ENCODE data around the gene ANKRD10. TPM values are rescaled to one million over a fixed set of nuclear protein-coding genes. Genes with fewer than 3 reads are reported as not detected.
"Not testable (repeated sequence)": the region's sequence is repeated elsewhere in the genome, so short reads cannot be mapped to it uniquely, and the experiment has no call there.

Gene ANKRD10
- total RNA-seq, 1 experiment from 2014 or later: 159 TPM

DNA sequence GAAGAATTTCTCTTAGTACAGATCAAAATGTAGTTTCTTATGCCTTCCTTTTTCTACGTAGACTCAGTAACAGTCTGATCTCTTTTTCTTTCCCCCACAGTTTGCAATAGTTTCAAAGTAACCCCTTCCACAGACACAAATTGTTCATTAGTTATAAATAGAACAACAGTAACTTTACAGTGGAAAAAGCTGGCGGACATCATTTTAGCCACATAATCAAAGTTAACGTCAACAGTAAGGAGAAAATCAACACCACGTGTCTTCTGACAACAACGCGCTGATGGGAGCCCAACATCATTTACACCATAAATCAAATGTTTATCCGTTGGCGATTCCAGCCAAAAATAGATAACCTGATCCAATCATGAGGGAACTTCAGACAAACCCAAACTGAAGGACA lies 76.8 kb downstream of the ANKRD10 start:
- Mint-ChIP-seq H3K9me3 (peaks cover 6% of the 10 kb centered on the region in 2 experiments; a peak in 4 of 5 replicates), H3K4me1 (peaks cover 15% of the 10 kb centered on the region in 2 experiments), H3K4me3 (no peak overlapping the region), H3K36me3 (ENCODE audit: insufficient read depth in 1 of 3, low read depth in 3 of 3) (0 out of 7 replicates have a peak, but pooled peaks cover 0 to 6% (median 4%) of the 10 kb centered on the region in 3 experiments), H3K27ac (no peak overlapping the region), H3K27me3 (ENCODE audit: low read depth) (peaks cover 2% of the 10 kb centered on the region; the same call in 1 of the 2 replicates)
- no peak overlapping the region for H3K18ac ChIP-seq (ENCODE audit: insufficient read length, low read depth, low read length)
- no peak overlapping the region for H2BK120ac ChIP-seq (ENCODE audit: low read depth, low read length, poor library complexity, severe bottlenecking)
- H4K20me1 ChIP-seq (ENCODE audit: control insufficient read depth, insufficient read depth, insufficient read length): no peaks in the 10 kb centered on the region
- no CpG with 5 or more reads among the region's 8 CpGs for WGBS (ENCODE audit: extremely low coverage, insufficient read length, low lambda C conversion rate)
- H3K56ac ChIP-seq (ENCODE audit: insufficient read length, low read depth, low read length): no peak overlapping the region
- no peaks in the 10 kb centered on the region for H3K4me1 ChIP-seq (ENCODE audit: insufficient read depth, low read length)
- H4K8ac ChIP-seq (replicated peaks; ENCODE audit: insufficient read length, low read depth, low read length): no peak overlapping the region
- no peak overlapping the region for H2AFZ ChIP-seq (ENCODE audit: low read length)
- no peaks in the 10 kb centered on the region for H3K23me2 ChIP-seq (ENCODE audit: insufficient read length, low read depth, low read length, poor library complexity, severe bottlenecking)
- no peaks in the 10 kb centered on the region for H3K79me1 ChIP-seq (ENCODE audit: insufficient read depth, low read depth, low read length, poor library complexity, severe bottlenecking)
- no peak overlapping the region for H3K23ac ChIP-seq (ENCODE audit: insufficient read length, low read depth, low read length)
- H4K91ac ChIP-seq (ENCODE audit: insufficient read length, low read depth, low read length): no peak overlapping the region
- no peaks in the 10 kb centered on the region for H3K9me3 ChIP-seq (ENCODE audit: control insufficient read depth, low read depth, low read length)
- no peak overlapping the region for H4K5ac ChIP-seq (ENCODE audit: insufficient read length, low read depth, low read length)
- no peak overlapping the region for H2BK12ac ChIP-seq (ENCODE audit: insufficient read length, low read depth, low read length)
- no peak overlapping the region for H2BK5ac ChIP-seq (ENCODE audit: insufficient read length, low read length)
- TF ChIP-seq, protein P1, sequence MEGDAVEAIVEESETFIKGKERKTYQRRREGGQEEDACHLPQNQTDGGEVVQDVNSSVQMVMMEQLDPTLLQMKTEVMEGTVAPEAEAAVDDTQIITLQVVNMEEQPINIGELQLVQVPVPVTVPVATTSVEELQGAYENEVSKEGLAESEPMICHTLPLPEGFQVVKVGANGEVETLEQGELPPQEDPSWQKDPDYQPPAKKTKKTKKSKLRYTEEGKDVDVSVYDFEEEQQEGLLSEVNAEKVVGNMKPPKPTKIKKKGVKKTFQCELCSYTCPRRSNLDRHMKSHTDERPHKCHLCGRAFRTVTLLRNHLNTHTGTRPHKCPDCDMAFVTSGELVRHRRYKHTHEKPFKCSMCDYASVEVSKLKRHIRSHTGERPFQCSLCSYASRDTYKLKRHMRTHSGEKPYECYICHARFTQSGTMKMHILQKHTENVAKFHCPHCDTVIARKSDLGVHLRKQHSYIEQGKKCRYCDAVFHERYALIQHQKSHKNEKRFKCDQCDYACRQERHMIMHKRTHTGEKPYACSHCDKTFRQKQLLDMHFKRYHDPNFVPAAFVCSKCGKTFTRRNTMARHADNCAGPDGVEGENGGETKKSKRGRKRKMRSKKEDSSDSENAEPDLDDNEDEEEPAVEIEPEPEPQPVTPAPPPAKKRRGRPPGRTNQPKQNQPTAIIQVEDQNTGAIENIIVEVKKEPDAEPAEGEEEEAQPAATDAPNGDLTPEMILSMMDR (conservative IDR thresholded peaks at IDR 0.05): no peak
- H3K9ac ChIP-seq (ENCODE audit: extremely low read depth, insufficient read length, low read length): no peak overlapping the region
- H3T11ph ChIP-seq (ENCODE audit: low read length): no peak overlapping the region
- H3K27me3 ChIP-seq (ENCODE audit: insufficient read depth, low read length): no peaks in the 10 kb centered on the region
- H3K27ac ChIP-seq (ENCODE audit: insufficient read length, low read depth, low read length): no peak overlapping the region
- no peak overlapping the region for H2BK15ac ChIP-seq (ENCODE audit: low read depth, low read length)
- H3K4ac ChIP-seq (ENCODE audit: low read depth, low read length): no peak overlapping the region
- H2BK20ac ChIP-seq (ENCODE audit: low read depth, low read length, poor library complexity, severe bottlenecking): no peak overlapping the region
- H3K4me2 ChIP-seq (ENCODE audit: insufficient read depth, insufficient read length, low read length): no peak overlapping the region
- no peaks in the 10 kb centered on the region for H3K79me2 ChIP-seq (ENCODE audit: insufficient read depth, low read length)
- no peak overlapping the region for H3K14ac ChIP-seq (ENCODE audit: insufficient read depth, low read length)
- no peak for DNase-seq
- no peak overlapping the region for H2AK5ac ChIP-seq (ENCODE audit: insufficient read length, low read length)

DNA sequence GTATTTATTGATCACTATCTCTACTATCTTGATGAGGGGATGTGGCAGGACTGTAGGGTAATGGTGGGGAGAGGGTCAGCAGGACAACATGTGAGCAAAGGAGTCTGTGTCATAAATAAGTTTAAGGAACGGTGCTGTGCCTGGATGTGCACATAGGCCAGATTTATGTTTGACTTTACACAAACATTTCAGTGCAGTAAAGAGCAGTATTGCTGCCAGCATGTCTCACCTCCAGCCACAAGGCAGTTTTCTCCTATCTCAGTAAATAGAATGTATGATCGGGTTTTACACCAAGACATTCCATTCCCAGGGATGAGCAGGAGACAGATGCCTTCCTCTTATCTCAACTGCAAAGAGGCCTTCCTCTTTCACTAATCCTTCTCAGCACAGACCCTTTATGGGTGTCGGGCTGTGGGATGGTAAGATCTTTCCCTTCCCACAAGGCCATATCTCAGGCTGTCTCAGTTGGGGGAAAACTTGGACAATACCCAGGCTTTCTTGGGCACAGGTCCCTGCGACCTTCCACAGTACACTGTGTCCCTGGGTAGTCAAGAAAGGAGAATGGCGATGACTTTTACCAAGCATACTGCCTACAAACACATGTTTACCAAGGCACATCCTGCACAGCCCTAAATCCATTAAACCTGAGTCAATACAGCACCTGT lies 77.3 kb downstream of the ANKRD10 start:
- H3K14ac ChIP-seq (ENCODE audit: insufficient read depth, low read length); H3K27me3 Mint-ChIP-seq (ENCODE audit: low read depth); H3K79me1 ChIP-seq (ENCODE audit: insufficient read depth, low read depth, low read length, poor library complexity, severe bottlenecking); H2BK15ac ChIP-seq (ENCODE audit: low read depth, low read length); H3K27me3 ChIP-seq (ENCODE audit: insufficient read depth, low read length); H2AK5ac ChIP-seq (ENCODE audit: insufficient read length, low read length); H3K36me3 Mint-ChIP-seq (ENCODE audit: insufficient read depth in 1 of 3, low read depth in 3 of 3); H2BK5ac ChIP-seq (ENCODE audit: insufficient read length, low read length); H3K4ac ChIP-seq (ENCODE audit: low read depth, low read length); H2AFZ ChIP-seq (ENCODE audit: low read length); H3K56ac ChIP-seq (ENCODE audit: insufficient read length, low read depth, low read length); H2BK12ac ChIP-seq (ENCODE audit: insufficient read length, low read depth, low read length); DNase-seq; H3K4me2 ChIP-seq (ENCODE audit: insufficient read depth, insufficient read length, low read length); H3K23me2 ChIP-seq (ENCODE audit: insufficient read length, low read depth, low read length, poor library complexity, severe bottlenecking); H3K79me2 ChIP-seq (ENCODE audit: insufficient read depth, low read length); H4K5ac ChIP-seq (ENCODE audit: insufficient read length, low read depth, low read length); H3K9me3 ChIP-seq (ENCODE audit: control insufficient read depth, low read depth, low read length); H2BK120ac ChIP-seq (ENCODE audit: low read depth, low read length, poor library complexity, severe bottlenecking); H3K9ac ChIP-seq (ENCODE audit: extremely low read depth, insufficient read length, low read length); H3T11ph ChIP-seq (ENCODE audit: low read length); H3K4me3 Mint-ChIP-seq; H3K9me3 Mint-ChIP-seq; H2BK20ac ChIP-seq (ENCODE audit: low read depth, low read length, poor library complexity, severe bottlenecking); H3K23ac ChIP-seq (ENCODE audit: insufficient read length, low read depth, low read length); H4K91ac ChIP-seq (ENCODE audit: insufficient read length, low read depth, low read length); H4K8ac ChIP-seq (replicated peaks; ENCODE audit: insufficient read length, low read depth, low read length); H3K27ac ChIP-seq (ENCODE audit: insufficient read length, low read depth, low read length); H3K18ac ChIP-seq (ENCODE audit: insufficient read length, low read depth, low read length); H3K4me1 ChIP-seq (ENCODE audit: insufficient read depth, low read length); H3K27ac Mint-ChIP-seq; H4K20me1 ChIP-seq (ENCODE audit: control insufficient read depth, insufficient read depth, insufficient read length): not testable (repeated sequence)
- WGBS (ENCODE audit: extremely low coverage, insufficient read length, low lambda C conversion rate): no CpG with 5 or more reads among the region's 5 CpGs
- peaks cover 15% of the 10 kb centered on the region in 2 experiments for H3K4me1 Mint-ChIP-seq
